ENCODE results near the gene COX4I1. TPM values are rescaled to one million over a fixed set of nuclear protein-coding genes. Genes with fewer than 3 reads are reported as not detected.

Gene COX4I1
- total RNA-seq, 1 experiment from 2014 or later, result 506 TPM

DNA sequence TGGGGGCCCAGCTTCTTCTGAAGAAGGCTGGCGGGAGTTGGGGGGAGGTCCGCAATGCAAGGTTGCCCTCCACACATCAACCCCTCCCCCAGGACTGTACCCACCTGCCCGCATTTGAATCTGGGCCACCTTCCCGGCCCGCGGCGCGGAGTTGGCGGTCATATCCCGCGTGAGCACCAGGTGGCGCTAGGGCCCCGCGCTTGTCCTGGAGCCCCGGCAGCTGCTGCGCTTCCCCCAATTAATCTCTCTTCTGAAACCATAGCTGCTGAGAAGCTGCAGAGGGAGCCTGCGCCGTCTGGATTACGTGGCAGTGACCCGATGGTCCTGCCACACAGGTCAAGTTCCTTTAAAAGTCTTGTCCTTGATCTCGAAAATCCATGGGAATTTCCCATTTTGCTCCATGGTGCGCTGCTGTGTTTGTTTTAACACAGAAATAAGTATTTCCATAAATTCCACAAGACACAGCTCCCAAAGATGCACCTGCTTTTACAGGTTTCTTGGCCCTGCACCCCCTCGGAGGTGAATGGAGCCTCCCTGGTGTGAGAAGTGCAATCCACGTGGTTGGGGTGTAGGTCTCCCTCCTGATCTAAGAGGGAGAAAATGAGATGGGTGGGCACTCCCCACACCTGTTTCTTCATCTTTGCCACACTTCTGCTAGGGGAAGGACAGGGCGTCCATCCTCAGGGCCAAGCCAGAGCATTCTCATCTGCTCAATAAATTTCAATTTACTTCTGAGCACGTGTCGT lies 22.1 kb downstream of the COX4I1 start:
- Histone ChIP-seq H2BK20ac (ENCODE audit: low read depth, low read length, poor library complexity, severe bottlenecking) (no peak overlapping the region), H3K4me1 (ENCODE audit: insufficient read depth, low read length) (no peaks in the 10 kb centered on the region), H3K14ac (ENCODE audit: insufficient read depth, low read length) (no peak overlapping the region), H2AK5ac (ENCODE audit: insufficient read length, low read length) (no peak overlapping the region), H3K9ac (ENCODE audit: extremely low read depth, insufficient read length, low read length) (no peak overlapping the region), H3K18ac (ENCODE audit: insufficient read length, low read depth, low read length) (no peak overlapping the region), H2BK5ac (ENCODE audit: insufficient read length, low read length) (no peak overlapping the region), H4K91ac (ENCODE audit: insufficient read length, low read depth, low read length) (no peak overlapping the region), H3K27me3 (ENCODE audit: insufficient read depth, low read length) (no peaks in the 10 kb centered on the region), H3K27ac (ENCODE audit: insufficient read length, low read depth, low read length) (no peak overlapping the region), H3K9me3 (ENCODE audit: control insufficient read depth, low read depth, low read length) (no peaks in the 10 kb centered on the region), H4K20me1 (ENCODE audit: control insufficient read depth, insufficient read depth, insufficient read length) (no peaks in the 10 kb centered on the region), H4K5ac (ENCODE audit: insufficient read length, low read depth, low read length) (no peak overlapping the region), H3T11ph (ENCODE audit: low read length) (no peak overlapping the region), H3K79me2 (ENCODE audit: insufficient read depth, low read length) (no peaks in the 10 kb centered on the region), H2BK15ac (ENCODE audit: low read depth, low read length) (no peak overlapping the region), H3K56ac (ENCODE audit: insufficient read length, low read depth, low read length) (no peak overlapping the region), H4K8ac (replicated peaks; ENCODE audit: insufficient read length, low read depth, low read length) (no peak overlapping the region), H2AFZ (ENCODE audit: low read length) (no peak overlapping the region), H3K23ac (ENCODE audit: insufficient read length, low read depth, low read length) (no peak overlapping the region), H2BK120ac (ENCODE audit: low read depth, low read length, poor library complexity, severe bottlenecking) (no peak overlapping the region), H3K23me2 (ENCODE audit: insufficient read length, low read depth, low read length, poor library complexity, severe bottlenecking) (no peaks in the 10 kb centered on the region), H3K4ac (ENCODE audit: low read depth, low read length) (no peak overlapping the region), H3K79me1 (ENCODE audit: insufficient read depth, low read depth, low read length, poor library complexity, severe bottlenecking) (no peaks in the 10 kb centered on the region), H2BK12ac (ENCODE audit: insufficient read length, low read depth, low read length) (no peak overlapping the region), H3K4me2 (ENCODE audit: insufficient read depth, insufficient read length, low read length) (no peak overlapping the region)
- TF ChIP-seq, protein P1, sequence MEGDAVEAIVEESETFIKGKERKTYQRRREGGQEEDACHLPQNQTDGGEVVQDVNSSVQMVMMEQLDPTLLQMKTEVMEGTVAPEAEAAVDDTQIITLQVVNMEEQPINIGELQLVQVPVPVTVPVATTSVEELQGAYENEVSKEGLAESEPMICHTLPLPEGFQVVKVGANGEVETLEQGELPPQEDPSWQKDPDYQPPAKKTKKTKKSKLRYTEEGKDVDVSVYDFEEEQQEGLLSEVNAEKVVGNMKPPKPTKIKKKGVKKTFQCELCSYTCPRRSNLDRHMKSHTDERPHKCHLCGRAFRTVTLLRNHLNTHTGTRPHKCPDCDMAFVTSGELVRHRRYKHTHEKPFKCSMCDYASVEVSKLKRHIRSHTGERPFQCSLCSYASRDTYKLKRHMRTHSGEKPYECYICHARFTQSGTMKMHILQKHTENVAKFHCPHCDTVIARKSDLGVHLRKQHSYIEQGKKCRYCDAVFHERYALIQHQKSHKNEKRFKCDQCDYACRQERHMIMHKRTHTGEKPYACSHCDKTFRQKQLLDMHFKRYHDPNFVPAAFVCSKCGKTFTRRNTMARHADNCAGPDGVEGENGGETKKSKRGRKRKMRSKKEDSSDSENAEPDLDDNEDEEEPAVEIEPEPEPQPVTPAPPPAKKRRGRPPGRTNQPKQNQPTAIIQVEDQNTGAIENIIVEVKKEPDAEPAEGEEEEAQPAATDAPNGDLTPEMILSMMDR (conservative IDR thresholded peaks at IDR 0.05), result peak; percentile 99
- WGBS (ENCODE audit: extremely low coverage, insufficient read length, low lambda C conversion rate), result no CpG with 5 or more reads among the region's 27 CpGs
- Mint-ChIP-seq H3K9me3 (no peaks in the 10 kb centered on the region), H3K36me3 (ENCODE audit: insufficient read depth in 1 of 3, low read depth in 3 of 3) (no peaks in the 10 kb centered on the region), H3K27ac (no peak overlapping the region), H3K4me3 (no peak overlapping the region), H3K4me1 (peaks cover 3 to 4% of the 10 kb centered on the region in 2 experiments), H3K27me3 (ENCODE audit: low read depth) (peaks cover 36% of the 10 kb centered on the region)
- DNase-seq, result peak; percentile 86

All from H9 (cell line).